T-cell (primary cell): ENCODE measurements around the gene IFNA8. TPM values are rescaled to one million over a fixed set of nuclear protein-coding genes. Genes with fewer than 3 reads are reported as not detected.

Source experiments
- ATAC-seq, 4 experiments: fragments of 200-7000 bp in 3 of 4; fragments of 150-1000 bp in 1 of 4; cut with Tn5 transposase; replicated peaks in 1 of 4; 1 replicate in 3 of 4; 2 replicates in 1 of 4; pipeline ENCODE4 v1.10.0; 2021; ENCODE audit warnings: moderate library complexity in 3 of 4, mild to moderate bottlenecking in 2 of 4, moderate number of reproducible peaks in 1 of 4
- CTCF ChIA-PET, 2 donors: fragments of 300-600 bp; sonication (Branson Sonifier 250); formaldehyde crosslinking; loops; one replicate each; lab custom pipeline; 2022; ENCODE audit warnings: antibody characterized with exemption in 2 of 2; lab: Charles Lee
- POLR2A ChIA-PET, 2 donors: fragments of 300-600 bp; sonication (Branson Sonifier 250); formaldehyde crosslinking; loops; one replicate each; lab custom pipeline; 2022; ENCODE audit warnings: antibody characterized with exemption in 2 of 2; lab: Charles Lee
- DNase-seq, 35 experiments: peaks; one replicate each; pipeline versions ENCODE4 v3.0.0 to v3.0.0-alpha.2; 2013 to 2023
- H3K27ac ChIP-seq: one replicate; pipeline ENCODE4 v1.5.1; 2013; ENCODE audit warnings: low read length
- H3K27me3 ChIP-seq, 2 experiments: replicated peaks in 1 of 2; 1 replicate in 1 of 2; 2 replicates in 1 of 2; pipeline versions ENCODE4 v1.6.1 to v1.7.0; 2013; ENCODE audit warnings: low read length in 1 of 2, mixed read lengths in 1 of 2; ENCODE audit not compliant: control insufficient read depth in 2 of 2, insufficient read depth in 2 of 2; ENCODE audit errors: extremely low read depth in 1 of 2
- H3K36me3 ChIP-seq, 2 donors: 1 replicate in 1 of 2; 2 replicates in 1 of 2; pipeline versions ENCODE4 v1.6.1 to v1.7.0; 2013; ENCODE audit warnings: low read length in 1 of 2; ENCODE audit not compliant: control insufficient read depth in 2 of 2, insufficient read depth in 1 of 2; ENCODE audit errors: extremely low read depth in 1 of 2
- H3K4me1 ChIP-seq, 2 experiments: 1 replicate in 1 of 2; 2 replicates in 1 of 2; pipeline versions ENCODE4 v1.6.1 to v1.7.0; 2013; ENCODE audit warnings: low read length in 2 of 2, mixed read lengths in 1 of 2; ENCODE audit not compliant: insufficient read depth in 2 of 2, control insufficient read depth in 1 of 2; ENCODE audit errors: extremely low read depth in 1 of 2
- H3K4me3 ChIP-seq, 2 donors: 1 replicate in 1 of 2; 2 replicates in 1 of 2; pipeline versions ENCODE4 v1.5.1 to v1.7.0; 2013; ENCODE audit warnings: mild to moderate bottlenecking in 2 of 2, low read length in 1 of 2, moderate library complexity in 1 of 2; ENCODE audit not compliant: control insufficient read depth in 1 of 2; ENCODE audit errors: extremely low read depth in 1 of 2
- H3K9me3 ChIP-seq: 2 replicates; pipeline ENCODE4 v1.7.0; 2013
- H3K27ac Mint-ChIP-seq, 2 donors: one replicate each; pipeline ENCODE4 v1.8.0; 2020 to 2021; ENCODE audit warnings: mild to moderate bottlenecking in 2 of 2, mixed read lengths in 2 of 2
- H3K27me3 Mint-ChIP-seq, 2 donors: one replicate each; pipeline ENCODE4 v1.8.0; 2021 to 2022; ENCODE audit warnings: mixed read lengths in 2 of 2
- H3K36me3 Mint-ChIP-seq: one replicate; pipeline ENCODE4 v1.8.0; 2021; ENCODE audit warnings: mixed read lengths
- H3K4me1 Mint-ChIP-seq, 3 donors: one replicate each; pipeline ENCODE4 v1.8.0; 2020 to 2022; ENCODE audit warnings: mixed read lengths in 3 of 3, mild to moderate bottlenecking in 1 of 3
- H3K4me3 Mint-ChIP-seq, 3 donors: one replicate each; pipeline ENCODE4 v1.8.0; 2020 to 2022; ENCODE audit warnings: mild to moderate bottlenecking in 3 of 3, mixed read lengths in 3 of 3, moderate library complexity in 3 of 3
- H3K9me3 Mint-ChIP-seq, 3 donors: one replicate each; pipeline ENCODE4 v1.8.0; 2020 to 2022; ENCODE audit warnings: mixed read lengths in 3 of 3
- WGBS: methylation state at CpG from one replicate; pipeline ENCODE4 v1.1.5; 2013; ENCODE audit warnings: missing lambda C conversion rate; ENCODE audit not compliant: insufficient coverage; 5-methylcytosine and 5-hydroxymethylcytosine counted together
- total RNA-seq, 35 experiments: library from RNA in 6 of 35; stranded (reverse) in 6 of 35; fragments of 120-200 nt in 1 of 35; gene quantifications; one replicate each; pipeline versions ENCODE4 v1.2.1 to v1.2.4 and lab custom pipeline; 2013 to 2026

IFNA8 gene
- total RNA-seq, 5 donors from 2014 or later (not counting 1 experiment from before 2014, with no cell fraction given): not detected

DNA sequence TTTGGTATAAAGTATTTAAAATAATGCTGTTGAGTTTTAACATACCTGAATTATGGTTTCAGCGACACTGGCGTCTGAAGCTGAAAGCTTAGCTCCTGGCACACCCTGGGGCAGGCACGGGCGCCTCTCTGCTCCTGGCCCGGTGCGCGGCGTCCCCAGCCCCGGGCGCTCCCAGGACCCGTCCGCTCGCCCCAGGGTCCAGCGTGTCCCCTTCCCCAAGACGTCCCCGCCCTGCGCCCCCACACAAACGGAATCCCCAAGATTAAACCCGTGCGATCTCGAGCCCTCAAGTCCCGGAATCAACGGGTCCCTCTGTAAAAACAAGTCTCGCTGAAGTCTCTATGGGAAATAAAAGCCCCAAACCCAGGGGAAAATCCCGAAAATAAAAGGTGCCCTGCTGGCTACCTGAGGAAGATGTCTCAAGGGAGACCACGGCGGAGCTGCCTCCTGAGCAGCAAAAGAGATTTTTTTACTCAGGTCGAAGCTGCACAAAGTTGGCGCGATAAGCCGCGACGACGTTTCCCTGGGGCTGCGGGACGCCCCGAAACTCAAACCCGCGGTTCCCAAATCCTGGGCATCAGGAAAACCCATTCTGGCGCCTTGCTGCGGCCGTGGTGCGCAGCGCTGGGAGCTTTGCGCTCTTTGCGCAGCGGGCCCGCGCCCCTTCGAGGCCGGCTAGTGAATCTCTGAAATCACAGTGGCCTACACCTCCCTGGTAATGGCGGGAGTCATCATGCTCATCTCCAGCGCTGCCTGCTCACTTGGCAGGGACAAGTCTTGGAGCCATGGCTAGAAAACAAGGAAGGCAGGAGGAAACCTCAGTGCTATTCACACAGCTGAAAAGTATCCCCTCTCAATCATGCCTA, 6.3 kb upstream of the IFNA8 start:
- Mint-ChIP-seq H3K27ac (no peak overlapping the region), H3K4me1 (peaks cover 0 to 9% (median 9%) of the 10 kb centered on the region in 3 donors), H3K4me3 (peak overlapping the region; percentile 40 to 62 (median 57)), H3K27me3 (peaks cover 37 to 51% of the 10 kb centered on the region in 2 donors), H3K9me3 (no peaks in the 10 kb centered on the region), H3K36me3 (no peaks in the 10 kb centered on the region)
- 4% methylated on average over 53 of the region's 53 CpGs for WGBS
- no peaks in the 10 kb centered on the region for H3K36me3 ChIP-seq
- peaks cover 6 to 13% of the 10 kb centered on the region in 2 experiments for H3K27me3 ChIP-seq
- no peak overlapping the region for H3K27ac ChIP-seq
- peak in 3 of 4 experiments; percentile 41 to 53 (median 43) for ATAC-seq
- H3K4me3 ChIP-seq: peak overlapping the region; percentile 4 to 57
- DNase-seq: peak in 2 of 35 experiments; percentile 6 to 18
- CTCF ChIA-PET: interaction anchor here in 1 of 2 donors (0.8 to 1.0 kb wide), 2 partner anchors 73 to 76 kb away, joined by 3 to 4 read pairs; no protein-coding TSS in a partner anchor
- H3K9me3 ChIP-seq: no peaks in the 10 kb centered on the region
- POLR2A ChIA-PET: interaction anchor here in 1 of 2 donors (0.7 kb wide), 1 partner anchor 50 kb away, joined by 4 read pairs; no protein-coding TSS in a partner anchor
- peaks cover 7 to 9% of the 10 kb centered on the region in 2 experiments for H3K4me1 ChIP-seq

DNA sequence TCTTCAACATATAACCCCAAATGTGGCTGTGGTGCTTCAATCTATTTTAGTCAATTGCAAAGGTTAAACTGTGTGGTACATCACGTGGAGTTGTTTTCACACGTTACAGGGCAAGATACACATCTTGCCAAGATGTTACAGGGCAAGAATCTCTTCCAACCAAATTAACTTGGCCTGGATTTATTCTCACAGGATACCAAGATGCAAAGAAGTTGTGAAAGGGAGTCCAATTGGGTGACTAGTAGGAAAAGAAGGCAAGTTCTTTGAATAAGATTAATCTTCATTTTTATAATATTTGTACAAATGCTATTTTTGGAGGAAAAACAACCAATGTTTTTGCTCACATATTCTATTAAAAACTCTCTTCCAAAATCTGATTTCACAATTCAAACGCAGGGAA, 4.8 kb upstream of the IFNA8 start:
- H3K9me3 Mint-ChIP-seq: no peaks in the 10 kb centered on the region
- no peak overlapping the region for H3K4me3 Mint-ChIP-seq
- no peaks in the 10 kb centered on the region for H3K36me3 Mint-ChIP-seq
- ATAC-seq (no peak), DNase-seq (no peak)
- H3K36me3 ChIP-seq: no peaks in the 10 kb centered on the region
- H3K27ac Mint-ChIP-seq: peak overlapping the region in 1 of 2 donors; percentile 11
- ChIA-PET POLR2A (interaction anchor here in 1 of 2 donors (0.6 to 0.7 kb wide), 2 partner anchors 34 to 588 kb away, joined by 3 read pairs; no protein-coding TSS in a partner anchor), CTCF (interaction anchor here in 1 of 2 donors (0.7 kb wide), 1 partner anchor 90 kb away, joined by 3 read pairs; no protein-coding TSS in a partner anchor)
- H3K27me3 ChIP-seq: peaks cover 6 to 11% of the 10 kb centered on the region in 2 experiments
- no peaks in the 10 kb centered on the region for H3K9me3 ChIP-seq
- H3K4me1 ChIP-seq: peaks cover 7 to 9% of the 10 kb centered on the region in 2 experiments
- peaks cover 31 to 41% of the 10 kb centered on the region in 2 donors for H3K27me3 Mint-ChIP-seq
- no peak overlapping the region for H3K27ac ChIP-seq
- no CpG with 5 or more reads among the region's 3 CpGs for WGBS
- peaks cover 0 to 9% (median 9%) of the 10 kb centered on the region in 3 donors for H3K4me1 Mint-ChIP-seq
- no peak overlapping the region for H3K4me3 ChIP-seq

DNA sequence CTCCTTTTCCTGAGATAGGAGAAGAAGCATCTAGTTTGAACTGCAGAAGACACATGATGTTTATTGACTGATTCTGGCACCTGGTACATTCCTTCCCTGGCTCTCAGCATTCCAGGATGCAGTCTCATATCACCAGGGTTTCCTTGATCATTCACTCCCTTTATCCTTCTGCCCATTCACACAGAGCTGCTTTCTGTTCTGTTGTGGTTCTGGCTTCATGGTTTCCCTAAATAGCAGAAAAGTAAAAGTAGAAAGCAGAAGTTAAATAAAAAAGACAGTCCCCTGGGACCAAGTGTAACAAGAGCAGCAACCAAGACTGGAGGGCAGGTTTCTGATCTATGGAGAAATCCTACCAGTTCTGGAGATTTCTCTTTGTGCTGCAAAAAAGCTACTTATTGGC, 3.2 kb downstream of the IFNA8 start:
- no peak overlapping the region for H3K27ac Mint-ChIP-seq
- no peak overlapping the region for H3K4me3 Mint-ChIP-seq
- no peak for DNase-seq
- CTCF ChIA-PET: no interaction called here
- peaks cover 11 to 16% of the 10 kb centered on the region in 2 donors for H3K27me3 Mint-ChIP-seq
- peaks cover 0 to 4% of the 10 kb centered on the region in 2 experiments for H3K27me3 ChIP-seq
- H3K4me1 ChIP-seq: peaks cover 0 to 4% of the 10 kb centered on the region in 2 experiments
- POLR2A ChIA-PET: no interaction called here
- H3K36me3 ChIP-seq: no peaks in the 10 kb centered on the region
- no peaks in the 10 kb centered on the region for H3K9me3 Mint-ChIP-seq
- no peak overlapping the region for H3K27ac ChIP-seq
- ATAC-seq: no peak
- H3K4me1 Mint-ChIP-seq: peaks cover 0 to 10% (median 7%) of the 10 kb centered on the region in 3 donors
- H3K4me3 ChIP-seq: no peak overlapping the region
- no peaks in the 10 kb centered on the region for H3K9me3 ChIP-seq
- H3K36me3 Mint-ChIP-seq: no peaks in the 10 kb centered on the region

DNA sequence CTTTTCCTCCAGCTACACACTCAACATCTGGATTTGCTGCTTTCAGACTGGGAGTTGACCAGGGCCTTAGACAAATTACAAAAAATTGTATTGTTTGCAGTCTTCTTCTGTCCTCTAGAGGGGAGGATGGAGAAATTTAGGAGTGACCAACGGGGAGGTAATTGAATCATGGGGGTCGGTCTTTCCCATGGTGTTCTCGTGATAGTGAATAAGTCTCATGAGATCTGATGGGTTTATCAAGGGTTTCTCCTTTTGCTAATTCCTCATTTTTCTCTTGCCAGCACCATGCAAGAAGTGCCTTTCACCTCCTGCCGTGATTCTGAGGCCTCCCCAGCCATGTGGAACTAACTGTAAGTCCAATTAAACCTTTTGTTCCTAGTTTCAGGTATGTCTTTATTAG, 4.2 kb downstream of the IFNA8 start:
- Mint-ChIP-seq H3K27ac (no peak overlapping the region), H3K4me3 (no peak overlapping the region), H3K9me3 (no peaks in the 10 kb centered on the region), H3K27me3 (peaks cover 11 to 16% of the 10 kb centered on the region in 2 donors), H3K4me1 (peaks cover 0 to 10% (median 7%) of the 10 kb centered on the region in 3 donors), H3K36me3 (no peaks in the 10 kb centered on the region)
- no peak for DNase-seq
- peaks cover 0 to 4% of the 10 kb centered on the region in 2 experiments for H3K27me3 ChIP-seq
- H3K27ac ChIP-seq: no peak overlapping the region
- no peaks in the 10 kb centered on the region for H3K9me3 ChIP-seq
- no peaks in the 10 kb centered on the region for H3K36me3 ChIP-seq
- CTCF ChIA-PET: no interaction called here
- ATAC-seq: no peak
- POLR2A ChIA-PET: no interaction called here
- no peak overlapping the region for H3K4me3 ChIP-seq
- 100% methylated on average over 1 of the region's 4 CpGs for WGBS
- H3K4me1 ChIP-seq: peaks cover 0 to 4% of the 10 kb centered on the region in 2 experiments

DNA sequence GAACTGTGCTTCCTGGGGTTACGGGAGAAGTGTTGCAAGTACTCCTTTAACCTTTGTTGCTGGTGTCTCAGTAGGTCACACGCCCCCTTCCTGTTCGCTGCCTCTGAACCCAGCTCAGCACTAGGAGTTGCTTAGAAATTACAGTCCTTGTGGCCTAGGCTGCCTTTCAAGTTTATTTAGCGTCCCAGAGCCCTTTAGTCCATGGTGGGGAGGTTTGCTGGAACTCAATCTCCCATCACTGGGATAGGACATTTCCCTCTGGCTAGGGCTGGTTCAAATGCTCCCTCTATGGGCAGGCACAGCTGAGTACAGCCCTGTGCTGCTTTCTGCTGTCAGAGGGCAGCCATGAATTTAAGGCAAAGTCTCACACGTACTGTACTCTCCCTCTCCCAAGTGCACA, 4.7 kb downstream of the IFNA8 start:
- Mint-ChIP-seq H3K27me3 (peaks cover 11 to 16% of the 10 kb centered on the region in 2 donors), H3K36me3 (no peaks in the 10 kb centered on the region), H3K4me1 (peaks cover 0 to 10% (median 7%) of the 10 kb centered on the region in 3 donors), H3K4me3 (no peak overlapping the region), H3K9me3 (no peaks in the 10 kb centered on the region), H3K27ac (no peak overlapping the region)
- ChIA-PET CTCF (interaction anchor here in 1 of 2 donors (1.4 kb wide), 1 partner anchor 88 kb away, joined by 3 read pairs; no protein-coding TSS in a partner anchor), POLR2A (no interaction called here)
- Histone ChIP-seq H3K9me3 (no peaks in the 10 kb centered on the region), H3K36me3 (no peaks in the 10 kb centered on the region), H3K27ac (no peak overlapping the region), H3K4me3 (no peak overlapping the region), H3K27me3 (peaks cover 0 to 4% of the 10 kb centered on the region in 2 experiments), H3K4me1 (peaks cover 0 to 4% of the 10 kb centered on the region in 2 experiments)
- peak in 5 of 35 experiments; percentile 0 to 33 (median 13) for DNase-seq
- ATAC-seq: peak; percentile 43 to 85 (median 68)
- WGBS: no CpG with 5 or more reads among the region's 5 CpGs

DNA sequence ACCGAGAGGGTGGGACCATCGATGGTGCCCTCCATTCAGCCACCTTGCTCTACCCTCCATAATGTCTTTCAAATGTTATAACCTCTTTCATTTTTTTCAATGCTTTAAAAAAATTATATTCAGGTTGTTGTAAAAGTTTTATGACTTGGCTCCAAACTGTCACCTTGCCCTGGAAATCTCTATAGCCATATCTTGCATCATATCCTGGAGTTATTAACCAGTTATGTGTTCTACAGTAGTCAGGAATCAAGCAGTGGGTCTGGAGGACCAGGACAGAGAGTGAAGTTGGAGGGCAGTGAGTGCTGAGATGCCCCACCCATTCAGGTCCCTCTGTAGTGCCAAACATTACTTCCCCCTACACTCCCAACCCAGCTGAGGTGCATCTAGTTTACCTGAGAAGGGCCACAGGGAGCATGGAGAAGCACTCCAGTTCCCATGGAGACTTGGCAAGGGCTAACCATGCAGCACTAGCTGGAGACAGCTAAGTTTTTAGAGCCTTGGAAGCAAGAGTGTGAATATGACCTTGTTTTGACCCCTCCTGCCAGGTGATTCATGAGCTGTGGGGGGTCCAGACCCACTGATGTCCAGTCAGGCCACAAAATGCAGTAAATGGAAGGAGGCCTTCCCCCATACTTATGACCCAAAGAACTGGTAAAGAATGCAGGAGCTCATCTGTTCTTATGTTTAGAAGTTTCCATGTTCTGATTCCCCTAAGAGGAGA, 5.5 kb downstream of the IFNA8 start:
- Histone ChIP-seq H3K4me1 (peaks cover 0 to 4% of the 10 kb centered on the region in 2 experiments), H3K36me3 (no peaks in the 10 kb centered on the region), H3K27me3 (peaks cover 0 to 4% of the 10 kb centered on the region in 2 experiments), H3K27ac (no peak overlapping the region), H3K4me3 (no peak overlapping the region), H3K9me3 (no peaks in the 10 kb centered on the region)
- ChIA-PET CTCF (interaction anchor here in 1 of 2 donors (1.4 kb wide), 1 partner anchor 89 kb away, joined by 3 read pairs; no protein-coding TSS in a partner anchor), POLR2A (interaction anchor here in 1 of 2 donors (0.6 kb wide), 1 partner anchor 21 kb away, joined by 3 read pairs; no protein-coding TSS in a partner anchor)
- DNase-seq (no peak), ATAC-seq (no peak)
- no peaks in the 10 kb centered on the region for H3K9me3 Mint-ChIP-seq
- H3K27ac Mint-ChIP-seq: no peak overlapping the region
- H3K4me3 Mint-ChIP-seq: no peak overlapping the region
- H3K4me1 Mint-ChIP-seq: peaks cover 0 to 10% (median 7%) of the 10 kb centered on the region in 3 donors
- WGBS: no CpG with 5 or more reads among the region's 2 CpGs
- peaks cover 9 to 14% of the 10 kb centered on the region in 2 donors for H3K27me3 Mint-ChIP-seq
- H3K36me3 Mint-ChIP-seq: no peaks in the 10 kb centered on the region
